Cortex of kidney (tissue), 1 donor: ENCODE results near the gene PLCB3.

Experiments
- DNase-seq: peaks from one replicate; lab custom pipeline; 2025; lab: John Stamatoyannopoulos, UW

Gene PLCB3

GRCh38 chr11:64266339-64266738 is 15.0 kb downstream of the PLCB3 start:
- DNase-seq, result no peak

GRCh38 chr11:64267207-64267945 is 16.0 kb downstream of the PLCB3 start:
- DNase-seq, result no peak

- DNase-seq, result no peak
Observed at GRCh38 chr11:64268025-64268892, 16.9 kb downstream of the PLCB3 start.

- no peak for DNase-seq
Observed at GRCh38 chr11:64268893-64269539, 17.7 kb downstream of the PLCB3 start.

GRCh38 chr11:64269540-64270220 is 18.4 kb downstream of the PLCB3 start:
- no peak for DNase-seq

GRCh38 chr11:64275031-64275800 is 23.9 kb downstream of the PLCB3 start:
- no peak for DNase-seq

- no peak for DNase-seq
Observed at GRCh38 chr11:64275841-64276240, 24.5 kb downstream of the PLCB3 start.

- no peak for DNase-seq
Observed at GRCh38 chr11:64276653-64277431, 25.5 kb downstream of the PLCB3 start.

- DNase-seq, result no peak
Observed at GRCh38 chr11:64278576-64279190, 27.4 kb downstream of the PLCB3 start.

GRCh38 chr11:64281957-64282770 is 30.8 kb downstream of the PLCB3 start:
- DNase-seq, result no peak

- no peak for DNase-seq
Observed at GRCh38 chr11:64283092-64283491, 31.8 kb downstream of the PLCB3 start.

- DNase-seq, result peak; percentile 89
Observed at GRCh38 chr11:64284048-64284961, 33.0 kb downstream of the PLCB3 start, which contains the start of gene BAD. Gene BAD, minus strand, starts transcription at chr11:64284665. Its CDS starts 297 bp downstream, at chr11:64284368.

- DNase-seq, result peak; percentile 75
Observed at GRCh38 chr11:64284962-64285884, 33.9 kb downstream of the PLCB3 start, which contains the start of gene GPR137. Gene GPR137, plus strand, starts transcription at chr11:64285848. Its CDS starts 677 bp downstream, at chr11:64286525.

GRCh38 chr11:64285885-64286800 is 34.8 kb downstream of the PLCB3 start:
- no peak for DNase-seq

- DNase-seq, result no peak
Observed at GRCh38 chr11:64286801-64287159, 35.5 kb downstream of the PLCB3 start.
